ENCODE results near the gene UBAC1.

UBAC1 gene

GRCh38 chr9:135961277-135961715 is at the start of gene UBAC1:
Gene UBAC1, minus strand, starts transcription at chr9:135961373. Its CDS starts 211 bp downstream, at chr9:135961162.
- DNase-seq (ENCODE audit: low read depth), result peak; percentile 57

- DNase-seq (ENCODE audit: low read depth), result no peak
These were observed 49.6 kb upstream of the UBAC1 start for GRCh38 chr9:136010615-136011361.

- DNase-seq (ENCODE audit: low read depth), result no peak
These were observed 49.0 kb upstream of the UBAC1 start for GRCh38 chr9:136010176-136010575.

GRCh38 chr9:136009516-136009915 is 48.3 kb upstream of the UBAC1 start:
- DNase-seq (ENCODE audit: low read depth), result no peak

GRCh38 chr9:136008693-136008997 is 47.5 kb upstream of the UBAC1 start:
- no peak for DNase-seq (ENCODE audit: low read depth)

GRCh38 chr9:136007934-136008692 is 46.9 kb upstream of the UBAC1 start:
- no peak for DNase-seq (ENCODE audit: low read depth)

- no peak for DNase-seq (ENCODE audit: low read depth)
These were observed 46.2 kb upstream of the UBAC1 start for GRCh38 chr9:136007276-136007933.

GRCh38 chr9:136006169-136006568 is 45.0 kb upstream of the UBAC1 start:
- DNase-seq (ENCODE audit: low read depth), result no peak

- no peak for DNase-seq (ENCODE audit: low read depth)
These were observed 43.5 kb upstream of the UBAC1 start for GRCh38 chr9:136004712-136005111.

GRCh38 chr9:136004219-136004618 is 43.0 kb upstream of the UBAC1 start:
- no peak for DNase-seq (ENCODE audit: low read depth)

GRCh38 chr9:136003411-136004218 is 42.4 kb upstream of the UBAC1 start:
- no peak for DNase-seq (ENCODE audit: low read depth)

GRCh38 chr9:136002881-136003280 is 41.7 kb upstream of the UBAC1 start:
- no peak for DNase-seq (ENCODE audit: low read depth)

GRCh38 chr9:136002215-136002614 is 41.0 kb upstream of the UBAC1 start:
- no peak for DNase-seq (ENCODE audit: low read depth)

- no peak for DNase-seq (ENCODE audit: low read depth)
These were observed 40.1 kb upstream of the UBAC1 start for GRCh38 chr9:136001231-136001630.

- DNase-seq (ENCODE audit: low read depth), result no peak
These were observed 37.4 kb upstream of the UBAC1 start for GRCh38 chr9:135998410-135999071.

- DNase-seq (ENCODE audit: low read depth), result no peak
These were observed 36.8 kb upstream of the UBAC1 start for GRCh38 chr9:135998016-135998380.

- DNase-seq (ENCODE audit: low read depth), result no peak
These were observed 36.2 kb upstream of the UBAC1 start for GRCh38 chr9:135997090-135998015.

GRCh38 chr9:135995816-135996215 is 34.6 kb upstream of the UBAC1 start:
- no peak for DNase-seq (ENCODE audit: low read depth)

- no peak for DNase-seq (ENCODE audit: low read depth)
These were observed 33.5 kb upstream of the UBAC1 start for GRCh38 chr9:135994501-135995192.
